AG04450 (cell line): ENCODE data around the gene CPA3. TPM values are rescaled to one million over a fixed set of nuclear protein-coding genes. Genes with fewer than 3 reads are reported as not detected.

Experiments used
- CTCF ChIA-PET: fragments of 300-600, 350-600 bp; formaldehyde crosslinking; extraction: SDS; loops from one replicate; lab custom pipeline; 2022; ENCODE audit warnings: antibody characterized with exemption, inconsistent platforms; lab: Charles Lee
- POLR2A ChIA-PET: fragments of 350-600 bp; formaldehyde crosslinking; extraction: SDS; loops from one replicate; lab custom pipeline; 2021; ENCODE audit warnings: antibody characterized with exemption, inconsistent platforms; lab: Yijun Ruan, JAX
- DNase-seq: peaks from one replicate; pipeline ENCODE4 v3.0.0-alpha.2; 2011; ENCODE audit warnings: low read depth, low spot score
- H3K27ac ChIP-seq: one replicate; pipeline ENCODE4 v1.5.1; 2012; ENCODE audit warnings: low read depth, low read length, control low read depth
- H3K27me3 ChIP-seq: one replicate; pipeline ENCODE4 v1.6.0; 2012; ENCODE audit warnings: low read length; ENCODE audit not compliant: control insufficient read depth, insufficient read depth
- H3K4me3 ChIP-seq: 2 replicates; pipeline ENCODE4 v1.5.1; 2011; ENCODE audit warnings: mild to moderate bottlenecking, low read depth, low read length, control low read depth
- H3K9me3 ChIP-seq: 2 replicates; pipeline ENCODE4 v1.5.1; 2012; ENCODE audit warnings: low read length; ENCODE audit not compliant: control insufficient read depth, insufficient read depth
- polyA plus RNA-seq: library from polyadenylated mRNA; depleted of rRNA; stranded (reverse); fragments of >200 nt; gene quantifications from 2 replicates; pipeline ENCODE4 v1.2.3, GENCODE V29; 2011
- TF ChIP-seq, protein P1 (sequence below): IDR thresholded peaks from 2 replicates; pipeline ENCODE4 v1.5.1; 2011; ENCODE audit warnings: low read depth, low read length, control low read depth, inconsistent platforms

CPA3 gene
- polyA plus RNA-seq, 1 experiment: not detected

GRCh38 chr3:148856384-148856783, 8.7 kb upstream of the CPA3 start:
- no peak for DNase-seq
- Histone ChIP-seq H3K4me3 (no peak overlapping the region), H3K9me3 (no peaks in the 10 kb centered on the region), H3K27ac (no peak overlapping the region), H3K27me3 (no peaks in the 10 kb centered on the region)
- POLR2A ChIA-PET: no interaction called here
- CTCF ChIA-PET: no interaction called here
- TF ChIP-seq, protein P1, sequence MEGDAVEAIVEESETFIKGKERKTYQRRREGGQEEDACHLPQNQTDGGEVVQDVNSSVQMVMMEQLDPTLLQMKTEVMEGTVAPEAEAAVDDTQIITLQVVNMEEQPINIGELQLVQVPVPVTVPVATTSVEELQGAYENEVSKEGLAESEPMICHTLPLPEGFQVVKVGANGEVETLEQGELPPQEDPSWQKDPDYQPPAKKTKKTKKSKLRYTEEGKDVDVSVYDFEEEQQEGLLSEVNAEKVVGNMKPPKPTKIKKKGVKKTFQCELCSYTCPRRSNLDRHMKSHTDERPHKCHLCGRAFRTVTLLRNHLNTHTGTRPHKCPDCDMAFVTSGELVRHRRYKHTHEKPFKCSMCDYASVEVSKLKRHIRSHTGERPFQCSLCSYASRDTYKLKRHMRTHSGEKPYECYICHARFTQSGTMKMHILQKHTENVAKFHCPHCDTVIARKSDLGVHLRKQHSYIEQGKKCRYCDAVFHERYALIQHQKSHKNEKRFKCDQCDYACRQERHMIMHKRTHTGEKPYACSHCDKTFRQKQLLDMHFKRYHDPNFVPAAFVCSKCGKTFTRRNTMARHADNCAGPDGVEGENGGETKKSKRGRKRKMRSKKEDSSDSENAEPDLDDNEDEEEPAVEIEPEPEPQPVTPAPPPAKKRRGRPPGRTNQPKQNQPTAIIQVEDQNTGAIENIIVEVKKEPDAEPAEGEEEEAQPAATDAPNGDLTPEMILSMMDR: no peak

DNA sequence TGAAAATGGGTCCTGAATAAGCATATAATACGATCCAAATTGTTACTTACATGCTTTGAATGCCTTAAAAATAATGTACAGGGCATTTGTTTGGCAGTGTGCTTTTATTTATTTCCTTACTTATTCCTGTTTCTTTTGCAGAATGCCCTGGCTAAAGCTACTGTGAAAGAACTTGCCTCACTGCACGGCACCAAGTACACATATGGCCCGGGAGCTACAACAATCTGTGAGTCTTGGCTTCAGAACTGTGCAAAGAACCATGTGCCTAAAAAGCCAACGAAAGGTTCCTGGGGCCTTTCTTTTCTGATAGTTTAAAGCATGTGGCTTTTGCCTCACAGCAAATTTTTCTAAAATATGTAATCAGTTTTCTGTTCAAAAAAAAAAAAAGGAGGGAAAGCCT, 7.8 kb upstream of the CPA3 start:
- DNase-seq: no peak
- ChIA-PET CTCF (interaction anchor here (0.6 to 1.0 kb wide), 2 partner anchors 130 to 477 kb away, joined by 3 read pairs; no protein-coding TSS in a partner anchor), POLR2A (no interaction called here)
- Histone ChIP-seq H3K9me3 (no peaks in the 10 kb centered on the region), H3K27ac (no peak overlapping the region), H3K4me3 (no peak overlapping the region), H3K27me3 (no peaks in the 10 kb centered on the region)
- TF ChIP-seq, protein P1: no peak

- ChIA-PET POLR2A (no interaction called here), CTCF (interaction anchor here (0.6 to 11.4 kb wide), 32 partner anchors 9 to 552 kb away, joined by 3 to 238 read pairs (median 5); no protein-coding TSS in a partner anchor)
- TF ChIP-seq, protein P1: peak; percentile 64
- H3K4me3 ChIP-seq: no peak overlapping the region
- H3K27ac ChIP-seq: no peak overlapping the region
- no peaks in the 10 kb centered on the region for H3K9me3 ChIP-seq
- no peaks in the 10 kb centered on the region for H3K27me3 ChIP-seq
- peak; percentile 11 for DNase-seq
These were observed 3.7 kb upstream of the CPA3 start for GRCh38 chr3:148861277-148861869.

DNA sequence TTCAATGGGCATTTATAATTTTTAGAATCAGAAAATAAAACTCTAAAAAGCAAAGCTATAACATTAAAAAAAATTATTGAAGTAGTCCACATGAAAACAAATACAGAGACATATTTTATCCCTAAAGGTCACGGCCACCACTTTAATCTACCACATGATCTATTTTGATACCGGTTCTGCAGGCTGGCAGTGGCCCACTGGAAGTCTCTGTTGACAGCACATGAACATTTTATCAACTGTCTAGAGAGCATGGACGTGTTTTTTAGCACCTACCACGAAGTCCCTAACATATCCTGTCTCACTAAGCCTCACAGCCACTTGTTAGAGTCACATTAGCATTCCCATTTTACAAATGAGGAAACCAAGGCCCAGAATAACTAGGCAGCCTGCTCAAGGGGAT, 1.8 kb upstream of the CPA3 start:
- Histone ChIP-seq H3K27ac (no peak overlapping the region), H3K27me3 (no peaks in the 10 kb centered on the region), H3K4me3 (no peak overlapping the region), H3K9me3 (no peaks in the 10 kb centered on the region)
- ChIA-PET POLR2A (no interaction called here), CTCF (interaction anchor here (0.5 to 11.4 kb wide), 12 partner anchors 11 to 542 kb away, joined by 3 to 238 read pairs (median 12); no protein-coding TSS in a partner anchor)
- DNase-seq: no peak
- TF ChIP-seq, protein P1: no peak

GRCh38 chr3:148863814-148864213, 1.3 kb upstream of the CPA3 start:
- ChIA-PET POLR2A (no interaction called here), CTCF (interaction anchor here (0.5 to 11.4 kb wide), 7 partner anchors 10 to 543 kb away, joined by 3 to 238 read pairs (median 13); no protein-coding TSS in a partner anchor)
- no peaks in the 10 kb centered on the region for H3K27me3 ChIP-seq
- no peak for DNase-seq
- no peak overlapping the region for H3K4me3 ChIP-seq
- TF ChIP-seq, protein P1: no peak
- no peaks in the 10 kb centered on the region for H3K9me3 ChIP-seq
- H3K27ac ChIP-seq: no peak overlapping the region
